ENCODE results near the gene AADACL2.

GRCh38 chr3:151690645-151691044, 43.1 kb upstream of the AADACL2 start:
- TF ChIP-seq FOXM1 (IDR thresholded peaks at IDR 0.05; ENCODE audit: borderline replicate concordance, low read depth) (no peak), CEBPB (IDR thresholded peaks at IDR 0.05) (no peak), TAF1 (IDR thresholded peaks at IDR 0.05; ENCODE audit: low read depth) (no peak), RAD21 (IDR thresholded peaks at IDR 0.05; ENCODE audit: low read depth) (no peak)
- TF ChIP-seq, protein P1, sequence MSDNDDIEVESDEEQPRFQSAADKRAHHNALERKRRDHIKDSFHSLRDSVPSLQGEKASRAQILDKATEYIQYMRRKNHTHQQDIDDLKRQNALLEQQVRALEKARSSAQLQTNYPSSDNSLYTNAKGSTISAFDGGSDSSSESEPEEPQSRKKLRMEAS (IDR thresholded peaks at IDR 0.05): no peak

Data from Ishikawa (cell line).